GM18502 (cell line): ENCODE data around the gene HSPG2.

Source experiments
- ATAC-seq: cut with Tn5 transposase; IDR thresholded peaks from one replicate; pipeline ENCODE4 v1.9.1; 2021; ENCODE audit warnings: mild to moderate bottlenecking; ENCODE audit not compliant: unreplicated experiment, poor library complexity

HSPG2 gene

DNA sequence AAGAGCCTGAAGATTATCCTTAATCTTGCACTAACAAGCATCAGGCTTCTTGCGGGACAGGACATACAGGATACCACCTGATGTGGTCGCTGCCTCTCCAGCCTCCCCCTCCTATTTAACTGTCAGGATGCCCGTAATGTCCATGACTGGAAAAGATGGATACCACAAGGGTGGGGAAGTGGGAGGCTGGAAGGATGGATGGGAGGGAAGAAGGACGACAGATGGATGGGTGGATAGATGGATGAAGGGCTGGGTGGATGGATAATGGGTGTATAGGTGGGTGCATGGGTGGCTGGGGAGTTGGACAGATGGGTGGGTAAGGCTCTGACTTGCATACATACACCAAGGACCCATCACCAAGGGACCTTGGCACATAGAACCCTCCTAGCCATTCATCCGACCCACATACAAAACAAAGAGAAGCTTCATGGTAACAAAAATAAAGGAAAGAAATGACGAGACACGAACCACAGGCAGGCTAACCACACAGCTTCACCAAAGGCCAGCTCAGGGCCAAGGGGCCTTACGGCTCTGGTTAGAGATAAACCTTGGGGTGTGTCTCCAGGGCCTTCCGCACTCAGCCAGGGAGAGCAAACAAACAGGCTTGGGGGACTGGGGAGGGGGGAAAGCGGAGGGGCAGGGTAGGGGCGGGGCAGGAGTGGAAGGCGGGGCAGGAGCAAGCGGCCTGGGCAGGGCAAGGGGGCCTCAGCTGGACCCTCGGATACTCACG lies 50.5 kb downstream of the HSPG2 start:
- no peak for ATAC-seq

DNA sequence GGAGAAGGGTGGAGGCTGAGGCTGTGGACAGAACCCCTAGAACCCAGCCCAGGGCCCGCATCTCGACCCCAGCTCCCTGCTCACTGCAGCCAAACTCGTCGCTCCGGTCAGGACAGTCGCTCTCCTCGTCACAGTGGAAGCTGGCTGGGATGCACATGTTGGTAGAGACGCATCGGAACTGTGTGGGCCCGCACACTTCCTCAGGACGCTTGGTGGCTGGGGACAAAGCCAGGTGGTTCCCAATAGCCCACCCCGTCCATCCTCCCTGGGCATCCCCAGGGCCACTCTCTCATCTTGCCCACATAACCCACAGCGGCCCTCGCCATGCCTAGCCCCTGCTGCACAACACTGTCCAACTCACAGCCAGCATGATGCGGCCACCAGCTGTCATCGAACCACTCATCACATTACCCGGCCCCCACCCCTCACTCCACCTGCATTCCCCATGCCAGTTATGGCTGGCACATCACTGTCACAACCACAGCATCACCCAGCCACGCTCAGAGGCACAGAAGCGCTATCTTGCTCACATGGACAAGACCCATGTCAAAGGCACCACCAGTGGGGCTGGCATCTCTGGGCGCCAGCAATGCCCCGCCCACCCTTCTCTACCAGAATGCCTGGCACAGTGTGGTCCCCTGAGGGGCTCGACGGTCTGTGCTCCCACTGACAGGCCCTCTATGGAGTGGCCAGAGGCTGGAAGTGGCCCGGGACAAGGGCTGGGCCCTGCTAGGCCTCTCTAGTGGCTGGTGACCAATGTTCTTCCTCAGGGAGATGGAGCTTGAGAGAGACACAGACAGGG lies 51.7 kb downstream of the HSPG2 start:
- no peak for ATAC-seq

DNA sequence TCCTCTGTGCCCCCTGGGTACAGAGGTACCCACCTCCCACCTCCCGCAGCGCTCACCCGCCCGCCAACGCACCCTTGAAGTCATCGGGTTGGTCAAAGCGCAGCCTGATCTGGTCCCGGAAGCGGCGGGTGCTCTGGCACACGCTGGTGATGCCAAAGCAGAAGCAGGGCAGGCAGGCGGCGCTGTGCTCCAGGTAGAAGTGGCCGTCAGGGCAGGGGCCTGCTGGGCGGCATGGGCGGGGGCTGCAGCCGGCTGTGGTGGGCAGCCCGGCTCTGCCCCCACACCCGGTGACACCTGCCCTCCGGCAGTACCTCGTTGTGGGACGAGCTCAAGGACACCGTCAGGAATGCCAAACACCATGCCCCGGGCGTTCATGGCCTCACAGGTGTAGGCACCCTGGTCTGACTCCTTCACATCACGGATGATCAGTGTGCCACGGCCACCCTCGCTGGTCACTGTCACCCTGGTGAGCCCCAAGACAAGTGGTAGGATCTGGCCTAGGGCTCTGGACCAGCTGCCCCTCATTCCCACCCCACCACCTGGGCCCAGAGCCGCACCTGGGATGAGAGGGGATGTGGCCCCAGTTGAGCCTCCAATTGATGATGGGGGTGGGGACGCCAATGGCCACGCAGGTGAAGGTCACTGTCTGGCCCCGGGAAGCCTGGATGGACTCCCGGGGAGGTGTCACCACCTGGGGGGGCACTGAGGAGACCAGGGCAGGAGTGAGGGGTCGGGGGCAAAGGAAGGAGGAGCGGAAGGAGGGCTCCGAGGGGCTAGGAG lies 52.5 kb downstream of the HSPG2 start:
- no peak for ATAC-seq

DNA sequence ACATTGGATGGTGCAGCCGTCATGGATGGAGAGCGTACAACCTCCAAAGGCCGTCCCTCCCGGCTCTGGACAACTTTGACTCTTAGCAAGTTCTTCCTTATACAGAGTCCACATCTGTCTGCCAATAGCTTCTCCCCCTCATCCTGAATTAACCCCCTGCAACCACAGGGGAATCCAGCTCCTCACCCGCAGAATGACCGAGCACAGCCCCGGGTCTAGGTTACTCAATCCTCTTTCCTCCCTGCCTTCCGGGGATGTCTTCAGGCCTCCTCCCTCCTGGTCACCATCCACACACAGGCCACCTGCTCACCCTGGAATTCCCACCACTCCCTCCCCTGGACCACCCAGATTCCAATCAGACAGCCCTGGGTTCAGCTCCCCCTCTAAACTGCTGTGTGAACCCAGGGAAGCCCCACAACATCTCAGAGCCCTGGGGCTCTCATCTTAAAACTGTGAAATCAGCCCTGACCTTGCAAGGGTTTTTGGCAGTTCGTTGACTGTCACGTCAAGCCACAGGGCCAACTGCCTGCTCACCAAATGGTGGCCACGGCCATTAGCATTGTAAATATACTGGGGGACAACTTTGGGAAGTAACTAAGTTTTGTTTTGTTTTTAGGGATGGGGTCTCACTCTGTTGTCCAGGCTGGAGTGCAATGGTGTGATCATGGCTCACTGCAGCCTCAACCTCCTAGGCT lies 54.2 kb downstream of the HSPG2 start:
- ATAC-seq: no peak

DNA sequence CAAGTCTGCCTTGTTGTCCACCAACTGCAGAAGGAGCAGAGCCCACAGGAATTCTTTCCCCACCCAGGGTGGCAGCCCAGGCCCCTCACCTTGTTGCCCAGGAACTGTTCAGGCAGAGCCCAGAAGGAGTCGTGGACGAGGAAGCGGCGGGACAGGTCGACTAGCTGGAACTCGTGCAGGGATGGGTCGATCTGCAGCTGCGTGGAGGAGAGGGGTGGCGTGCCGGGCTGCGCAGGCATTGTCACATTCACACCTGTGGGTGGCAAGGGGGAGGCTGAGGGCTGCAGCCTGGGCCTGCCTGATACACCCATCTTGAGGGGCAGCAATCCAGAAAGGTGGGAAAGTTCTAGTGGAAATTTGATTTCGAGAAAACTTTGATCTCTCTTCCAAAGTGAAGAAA lies 55.9 kb downstream of the HSPG2 start:
- no peak for ATAC-seq

DNA sequence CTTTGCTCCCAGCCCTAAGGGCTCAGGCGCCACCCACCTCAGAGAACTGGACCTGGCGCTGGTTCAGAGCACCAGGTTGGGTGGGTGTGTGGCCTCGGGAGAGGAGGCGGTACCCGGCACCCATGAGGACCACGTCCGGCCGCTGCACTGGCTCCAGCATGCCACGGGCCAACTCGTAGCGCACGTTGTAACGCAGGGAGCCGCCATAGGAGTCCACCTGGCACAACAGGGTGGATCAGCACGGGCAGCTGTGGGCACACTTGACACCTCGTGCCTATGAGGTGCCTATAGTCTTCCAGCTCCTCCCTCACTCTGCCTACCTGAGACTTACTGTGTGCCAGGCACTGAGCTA lies 56.5 kb downstream of the HSPG2 start:
- ATAC-seq: no peak

DNA sequence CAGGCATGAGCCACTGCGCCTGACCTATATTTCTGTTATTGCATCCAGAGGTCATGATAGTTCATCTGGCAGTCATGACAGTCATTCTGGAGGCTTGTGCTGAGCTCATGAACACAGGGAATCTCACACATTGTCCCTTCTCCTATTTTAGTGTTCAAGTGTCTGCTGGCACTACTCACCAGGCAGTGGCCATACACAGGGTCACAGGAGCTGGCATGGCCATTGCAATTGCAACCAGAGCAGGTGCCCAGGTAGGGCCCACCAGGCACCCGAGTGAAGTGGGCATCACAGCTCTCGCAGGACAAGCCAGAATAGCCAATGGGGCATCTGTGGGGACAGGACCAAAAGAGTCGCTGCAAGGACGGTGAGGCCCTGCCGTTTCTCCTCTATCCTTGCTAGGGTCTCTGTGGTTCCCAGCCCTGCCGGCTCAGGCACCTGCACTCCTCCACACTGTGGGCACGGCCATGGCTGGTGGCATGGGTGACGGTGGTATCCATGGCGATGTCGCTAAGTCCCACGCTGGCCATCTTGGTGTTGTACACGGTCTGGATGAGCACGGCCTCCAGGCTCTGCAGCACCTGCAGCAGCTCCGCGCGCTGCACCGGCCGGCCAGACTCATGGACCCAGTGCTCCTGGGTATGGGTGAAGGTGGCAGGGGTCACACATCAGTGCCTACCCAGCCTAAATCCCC lies 57.0 kb downstream of the HSPG2 start:
- no peak for ATAC-seq

DNA sequence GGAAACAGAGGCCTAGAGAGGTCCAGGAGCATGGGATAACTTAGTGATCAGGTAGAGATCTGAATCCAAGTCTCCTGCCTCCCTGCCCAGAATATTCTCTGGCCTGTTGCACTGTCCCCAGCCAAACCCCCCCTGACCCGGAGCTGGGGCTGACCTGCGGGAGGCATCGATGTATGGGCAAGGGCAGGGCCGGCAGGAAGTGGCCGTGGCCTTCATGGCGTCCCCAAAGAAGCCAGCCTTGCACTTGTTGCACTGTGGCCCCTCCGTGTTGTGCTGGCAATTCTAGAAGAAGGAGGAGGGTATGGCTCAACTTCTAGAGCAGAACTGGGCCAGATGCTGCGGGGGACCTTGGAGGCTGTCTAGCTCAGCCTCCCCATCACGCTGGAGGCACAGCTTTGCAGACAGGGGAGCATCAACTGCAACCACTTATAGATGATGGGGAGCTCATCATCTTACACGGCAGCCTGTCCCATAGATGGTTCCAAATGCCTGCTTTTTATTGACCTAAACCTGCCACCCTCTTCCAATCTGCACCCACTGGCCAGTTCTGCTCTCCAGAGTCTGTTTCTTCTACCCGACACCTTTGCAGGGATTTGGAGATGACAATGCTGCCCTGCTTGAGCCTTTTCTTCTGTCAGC lies 58.2 kb downstream of the HSPG2 start:
- no peak for ATAC-seq

DNA sequence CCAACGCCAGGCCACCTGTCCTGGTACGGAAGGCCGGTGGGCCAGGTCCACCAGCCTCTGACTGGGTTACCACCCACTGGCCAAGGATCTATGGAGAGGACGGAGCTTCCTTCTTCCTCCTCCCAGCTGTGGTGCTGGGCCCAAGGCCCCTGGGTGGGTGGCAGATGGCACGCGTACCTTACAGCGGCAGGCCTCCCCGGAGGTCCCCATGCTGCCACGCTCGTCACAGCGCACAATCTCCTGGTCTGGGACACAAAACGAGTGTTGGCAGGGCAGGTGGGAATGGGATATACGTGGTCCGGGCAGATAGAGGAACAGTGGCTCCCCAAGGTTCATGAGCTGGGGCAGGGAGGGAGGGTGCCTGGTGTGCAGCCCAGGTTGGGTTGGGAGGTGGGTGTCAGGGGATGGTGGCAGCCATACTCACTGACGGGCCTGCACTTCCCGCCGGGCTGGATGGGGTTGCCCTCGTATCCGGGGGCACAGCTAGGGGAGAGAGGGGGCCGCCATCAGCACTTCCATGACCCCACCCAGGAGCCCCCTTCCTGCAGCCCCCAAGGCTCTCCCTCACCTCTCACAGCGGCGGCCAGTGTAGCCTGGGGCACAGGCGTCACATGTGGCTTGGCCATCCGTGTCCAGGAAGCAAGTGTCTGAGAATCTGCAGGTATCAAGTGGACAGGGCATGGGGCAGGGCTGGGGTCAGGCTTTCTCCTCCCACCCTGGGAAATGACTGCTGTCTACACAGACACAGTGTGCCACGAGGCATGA lies 58.9 kb downstream of the HSPG2 start:
- no peak for ATAC-seq

DNA sequence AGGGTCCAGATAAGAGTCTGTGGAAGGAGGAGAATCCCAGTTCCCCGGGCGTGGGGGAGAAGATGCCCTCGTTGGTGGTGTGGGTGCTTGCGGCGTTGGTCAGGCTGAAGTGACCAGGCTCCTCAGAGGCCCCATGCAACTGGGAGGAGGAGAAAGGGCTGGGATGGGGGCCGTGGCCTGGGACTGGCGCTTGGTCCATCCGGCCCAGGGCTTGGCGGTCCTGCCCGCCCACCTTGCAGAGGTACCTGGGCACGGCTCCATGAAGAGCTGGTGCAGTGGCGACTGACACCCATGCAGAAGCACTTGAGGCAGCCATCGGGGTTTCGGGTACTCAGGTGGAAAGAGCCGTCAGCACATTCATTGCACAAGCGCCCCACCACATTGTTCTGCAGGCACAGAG lies 60.8 kb downstream of the HSPG2 start:
- ATAC-seq: no peak

DNA sequence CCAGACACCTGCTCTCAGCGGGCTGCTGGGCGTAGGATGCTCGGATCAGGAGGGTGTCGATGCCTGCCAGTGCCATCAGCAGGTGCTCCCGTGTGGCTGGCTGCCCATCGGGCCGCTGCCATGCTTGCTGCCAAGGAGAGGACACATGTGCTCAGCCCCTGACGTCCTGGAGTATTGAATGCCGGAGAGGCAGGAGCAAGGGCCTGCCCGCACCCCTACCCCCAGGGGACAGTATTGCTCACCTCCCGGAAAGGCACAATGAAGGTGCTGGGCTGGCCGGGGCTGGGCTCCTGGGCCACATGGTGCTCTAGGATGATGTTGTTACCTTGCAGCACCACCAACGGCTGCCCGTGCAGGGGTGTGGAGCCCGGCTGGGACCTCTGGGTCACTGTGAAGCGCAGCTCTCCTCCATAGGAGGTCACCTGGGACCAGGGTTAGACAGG lies 61.5 kb downstream of the HSPG2 start:
- no peak for ATAC-seq

DNA sequence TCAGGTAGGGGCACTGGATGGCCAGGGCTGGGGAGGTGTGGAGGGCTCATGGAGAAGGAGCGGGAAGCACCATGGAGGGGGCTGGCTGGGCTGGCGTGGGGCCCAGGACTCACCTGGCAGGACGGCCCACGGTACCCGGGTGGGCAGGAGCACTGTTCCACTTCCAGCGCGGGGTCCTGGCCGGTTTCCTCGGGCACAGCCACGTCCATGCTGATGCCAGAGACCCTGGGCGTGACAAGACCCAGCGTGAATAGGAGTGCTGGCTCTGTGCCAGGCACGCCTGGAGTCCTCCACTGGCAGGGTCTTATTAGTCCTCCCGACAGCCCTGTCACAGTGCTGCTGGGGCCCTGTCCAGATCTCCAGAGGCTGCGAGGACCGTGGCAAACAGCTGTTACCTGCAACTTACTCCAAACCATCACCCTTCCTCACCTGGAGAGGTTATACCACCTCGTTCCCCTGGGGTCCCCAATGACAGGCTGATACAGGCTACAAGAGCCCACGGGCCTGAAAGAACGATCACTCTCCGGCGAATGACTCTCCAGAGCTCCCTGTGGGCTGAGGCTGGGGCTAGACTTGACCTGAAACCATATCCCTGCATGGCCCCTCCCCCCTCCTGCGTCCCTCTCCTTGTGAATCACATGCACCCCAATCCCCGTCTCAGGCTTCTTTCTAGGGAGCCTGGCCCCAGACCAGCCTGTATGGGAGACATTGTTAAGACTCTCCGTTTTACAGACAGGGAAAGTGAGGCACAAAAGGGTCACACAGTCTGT lies 62.1 kb downstream of the HSPG2 start:
- no peak for ATAC-seq

DNA sequence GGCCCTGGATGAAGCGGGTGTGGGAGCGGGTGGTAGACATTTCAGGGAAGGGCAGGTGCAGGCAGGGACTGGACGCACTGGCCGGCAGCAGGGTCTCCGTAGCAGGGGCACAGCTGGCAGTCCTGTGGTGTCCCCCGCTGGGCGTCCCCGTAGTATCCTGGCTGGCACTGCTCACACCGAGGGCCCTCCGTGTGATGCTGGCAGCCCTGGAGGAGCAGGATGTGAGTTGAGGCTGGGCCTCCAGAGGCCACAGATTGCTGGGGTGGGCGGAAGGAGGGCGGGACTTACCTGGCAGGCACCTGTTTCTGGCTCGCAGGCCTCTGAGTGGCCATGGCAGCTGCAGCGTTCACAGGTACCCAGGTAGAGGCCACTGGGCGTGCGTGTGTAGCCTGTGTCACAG lies 62.8 kb downstream of the HSPG2 start:
- no peak for ATAC-seq

DNA sequence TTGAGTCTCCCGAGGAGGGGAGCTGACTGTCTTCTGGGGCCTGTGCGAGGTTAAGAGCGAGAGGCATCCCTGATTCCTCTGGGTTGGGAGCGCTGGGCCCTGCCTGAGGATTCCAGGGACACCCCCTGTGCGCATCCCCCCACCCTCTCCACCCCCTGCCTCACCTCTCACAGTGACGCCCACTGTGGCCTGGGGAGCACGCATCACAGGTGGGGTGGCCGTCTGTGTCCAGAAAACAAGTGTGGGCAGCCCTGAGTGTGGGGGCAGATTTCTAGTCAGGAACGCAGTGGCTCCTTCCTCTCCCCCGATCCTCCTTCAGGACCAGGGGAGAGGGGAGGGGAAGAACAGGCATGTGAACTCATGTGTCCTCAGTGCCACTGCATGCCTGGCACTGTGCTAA lies 63.3 kb downstream of the HSPG2 start:
- ATAC-seq: no peak

DNA sequence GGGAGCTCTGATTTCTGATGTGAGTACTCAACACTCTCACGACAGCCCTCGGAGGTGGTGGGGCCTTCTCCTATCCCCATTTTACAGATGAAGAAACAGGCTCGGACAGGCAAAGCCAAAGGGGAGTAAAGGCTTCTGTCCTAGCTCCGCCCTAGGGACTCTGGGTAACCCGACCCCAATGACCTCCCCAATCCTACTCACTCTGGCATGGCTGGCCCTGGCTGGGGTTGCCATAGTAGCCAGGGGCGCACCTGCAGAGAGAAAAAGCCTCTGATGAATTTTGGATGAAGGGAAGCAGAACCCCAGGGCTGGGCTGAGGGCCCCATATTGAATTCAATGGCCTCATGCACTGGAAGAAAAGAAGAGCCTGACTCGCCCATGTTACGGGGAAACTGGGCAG lies 63.9 kb downstream of the HSPG2 start:
- ATAC-seq: no peak

DNA sequence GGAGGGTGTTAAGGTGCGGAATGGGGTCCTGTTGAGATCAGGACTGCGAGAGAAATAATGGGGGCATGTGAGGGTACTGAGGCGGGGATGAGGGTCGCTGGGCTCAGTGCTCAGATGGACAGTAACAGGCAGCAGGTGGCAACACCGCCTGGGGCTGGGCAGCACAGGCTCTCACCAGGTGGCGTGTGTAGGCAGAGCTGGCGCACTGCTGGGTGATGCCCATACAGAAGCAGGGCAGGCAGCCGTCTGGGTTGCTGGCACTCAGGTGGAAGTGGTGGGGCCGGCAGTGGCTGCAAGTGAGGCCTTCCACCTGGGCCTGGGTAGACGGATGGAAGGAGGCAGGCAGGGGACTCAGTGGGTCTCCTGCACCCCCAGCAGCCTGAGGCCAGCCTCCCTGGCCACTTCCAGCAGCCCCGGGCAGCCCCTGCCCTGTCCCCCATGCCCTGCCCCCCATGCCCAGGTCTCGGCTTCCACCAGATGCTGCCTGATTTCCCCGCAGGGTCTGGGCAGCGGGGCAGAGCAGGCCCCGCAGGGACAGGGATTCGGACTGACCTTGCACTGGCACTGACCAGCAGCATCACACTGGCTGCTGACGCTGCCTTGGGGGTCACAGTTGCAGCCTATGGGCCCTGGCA lies 64.5 kb downstream of the HSPG2 start:
- ATAC-seq: no peak

DNA sequence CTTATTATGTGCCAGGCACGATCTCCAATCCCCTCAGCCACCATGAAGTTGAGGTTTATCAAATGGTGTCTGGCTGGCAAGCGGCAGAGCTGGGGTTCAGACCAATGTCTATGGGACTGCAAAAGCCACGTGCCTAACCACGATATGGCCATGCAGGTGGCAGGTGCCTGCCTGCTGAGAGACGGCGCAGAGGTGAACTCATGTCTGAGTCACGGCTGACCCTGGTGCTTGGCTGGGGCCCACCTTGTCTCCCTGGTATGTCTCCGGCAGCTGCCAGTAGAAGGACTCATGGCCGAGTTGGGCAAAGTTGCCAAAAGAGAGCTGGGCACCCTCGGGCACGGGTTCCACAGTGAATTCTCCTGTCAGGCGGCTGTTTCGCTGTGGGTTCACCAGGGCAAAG lies 65.2 kb downstream of the HSPG2 start:
- no peak for ATAC-seq

DNA sequence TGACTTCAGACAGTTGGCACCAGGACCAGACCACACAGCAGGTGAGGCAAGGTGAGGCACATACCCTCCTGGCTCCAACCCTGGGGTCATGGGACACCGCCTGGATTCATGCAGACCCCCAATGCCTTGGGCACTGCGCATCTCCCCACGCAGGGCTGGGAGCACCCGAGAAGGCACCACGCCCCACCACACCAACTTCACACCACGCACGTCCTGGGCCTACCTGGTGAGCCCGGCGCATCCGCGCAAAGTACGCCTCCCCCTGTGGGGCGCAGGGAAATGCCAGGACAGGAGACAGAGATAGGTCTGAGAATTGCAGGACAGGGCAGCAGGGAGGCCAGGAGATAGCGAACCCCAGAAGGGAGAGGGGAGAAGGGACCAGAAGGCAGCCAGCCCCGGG lies 66.5 kb downstream of the HSPG2 start:
- ATAC-seq: no peak
